A673 (cell line): ENCODE measurements around the gene KMT5B. TPM values are rescaled to one million over a fixed set of nuclear protein-coding genes. Genes with fewer than 3 reads are reported as not detected.
A peak's percentile ranks its signal among the peaks of the same experiment; 100 is the strongest.

ENCODE experiments used
- BruUV-seq: library from RNA; stranded (reverse); fragments of 400-500 nt; replicated peaks from 2 replicates; lab custom pipeline; 2021; lab: Mats Ljungman, UMichigan
- CTCF ChIA-PET: fragments of 300-600 bp; sonication (Branson Sonifier 250); formaldehyde crosslinking; loops from one replicate; lab custom pipeline; 2022; ENCODE audit warnings: antibody characterized with exemption; lab: Charles Lee
- POLR2A ChIA-PET: fragments of 300-600 bp; sonication (Branson Sonifier 250); formaldehyde crosslinking; loops from one replicate; lab custom pipeline; 2022; ENCODE audit warnings: antibody characterized with exemption; ENCODE audit not compliant: low non-redundant PET; lab: Charles Lee
- DNase-seq: peaks from one replicate; pipeline ENCODE4 v3.0.0-alpha.2; 2015; ENCODE audit warnings: low spot score
- H3K27ac ChIP-seq: fragments of 200-600 bp; sonication (generic); 2 replicates; pipeline ENCODE4 v1.5.1; 2016; ENCODE audit warnings: mixed run types, low read depth, mild to moderate bottlenecking, mixed read lengths, antibody characterized with exemption, low read length; ENCODE audit not compliant: poor library complexity, severe bottlenecking
- H3K27me3 ChIP-seq: fragments of 200-600 bp; sonication (generic); replicated peaks from 2 replicates; pipeline ENCODE4 v1.6.1; 2017; ENCODE audit warnings: mixed run types, low read depth, mild to moderate bottlenecking, mixed read lengths, antibody characterized with exemption, low read length; ENCODE audit not compliant: insufficient read depth, poor library complexity
- H3K36me3 ChIP-seq: fragments of 200-600 bp; sonication (generic); 2 replicates; pipeline ENCODE4 v1.6.1; 2016; ENCODE audit warnings: mixed run types, mild to moderate bottlenecking, mixed read lengths, antibody characterized with exemption, low read length; ENCODE audit not compliant: insufficient read depth, poor library complexity, severe bottlenecking
- H3K4me1 ChIP-seq: fragments of 200-600 bp; sonication (generic); 2 replicates; pipeline ENCODE4 v1.6.1; 2017; ENCODE audit warnings: mixed run types, mild to moderate bottlenecking, mixed read lengths, antibody characterized with exemption, low read length; ENCODE audit not compliant: insufficient read depth, poor library complexity, severe bottlenecking
- H3K4me3 ChIP-seq: fragments of 200-600 bp; sonication (generic); 2 replicates; pipeline ENCODE4 v1.5.1; 2016; ENCODE audit warnings: low read depth, mixed run types, mild to moderate bottlenecking, mixed read lengths, low read length; ENCODE audit not compliant: poor library complexity, severe bottlenecking
- H3K9me3 ChIP-seq: fragments of 200-600 bp; sonication (generic); 2 replicates; pipeline ENCODE4 v1.6.1; 2016; ENCODE audit warnings: mixed run types, low read depth, mild to moderate bottlenecking, mixed read lengths, antibody characterized with exemption, low read length; ENCODE audit not compliant: poor library complexity, severe bottlenecking
- EZH2 ChIP-seq: fragments of 200-600 bp; sonication (generic); IDR thresholded peaks from 2 replicates; pipeline ENCODE4 v1.6.1; 2017; ENCODE audit warnings: borderline replicate concordance, low read depth, mild to moderate bottlenecking, mixed read lengths, antibody characterized with exemption, low read length; ENCODE audit not compliant: poor library complexity, severe bottlenecking
- intact Hi-C: fragments of 100-400 bp; cut with micrococcal nuclease; formaldehyde crosslinking; loops from one replicate; pipeline ENCODE4 v1.10.0; 2022; ENCODE audit not compliant: unreplicated experiment
- total RNA-seq: library from RNA; stranded (reverse); gene quantifications from 2 replicates; pipeline ENCODE4 v1.2.3, GENCODE V29; 2021
- TF ChIP-seq, protein P1 (sequence below): fragments of 300-800, 200-600 bp; sonication (generic); conservative IDR thresholded peaks from 2 replicates; pipeline ENCODE4 v1.5.1; 2017; ENCODE audit warnings: low read depth, mild to moderate bottlenecking, antibody characterized with exemption, low read length, moderate library complexity, mixed read lengths

The KMT5B gene
- total RNA-seq, 1 experiment from 2014 or later = 35.4 TPM

GRCh38 chr11:68258363-68258765 lies 45.3 kb upstream of the KMT5B start:
- no TSS peak for BruUV-seq
- CTCF ChIA-PET = interaction anchor here (0.8 kb wide), 1 partner anchor 540 kb away, joined by 3 read pairs; no protein-coding TSS in a partner anchor
- Histone ChIP-seq H3K27me3 (no peaks in the 10 kb centered on the region), H3K36me3 (peaks cover 16% of the 10 kb centered on the region), H3K4me1 (peaks cover 17% of the 10 kb centered on the region), H3K27ac (no peak overlapping the region), H3K9me3 (no peaks in the 10 kb centered on the region), H3K4me3 (no peak overlapping the region)
- TF ChIP-seq, protein P1, sequence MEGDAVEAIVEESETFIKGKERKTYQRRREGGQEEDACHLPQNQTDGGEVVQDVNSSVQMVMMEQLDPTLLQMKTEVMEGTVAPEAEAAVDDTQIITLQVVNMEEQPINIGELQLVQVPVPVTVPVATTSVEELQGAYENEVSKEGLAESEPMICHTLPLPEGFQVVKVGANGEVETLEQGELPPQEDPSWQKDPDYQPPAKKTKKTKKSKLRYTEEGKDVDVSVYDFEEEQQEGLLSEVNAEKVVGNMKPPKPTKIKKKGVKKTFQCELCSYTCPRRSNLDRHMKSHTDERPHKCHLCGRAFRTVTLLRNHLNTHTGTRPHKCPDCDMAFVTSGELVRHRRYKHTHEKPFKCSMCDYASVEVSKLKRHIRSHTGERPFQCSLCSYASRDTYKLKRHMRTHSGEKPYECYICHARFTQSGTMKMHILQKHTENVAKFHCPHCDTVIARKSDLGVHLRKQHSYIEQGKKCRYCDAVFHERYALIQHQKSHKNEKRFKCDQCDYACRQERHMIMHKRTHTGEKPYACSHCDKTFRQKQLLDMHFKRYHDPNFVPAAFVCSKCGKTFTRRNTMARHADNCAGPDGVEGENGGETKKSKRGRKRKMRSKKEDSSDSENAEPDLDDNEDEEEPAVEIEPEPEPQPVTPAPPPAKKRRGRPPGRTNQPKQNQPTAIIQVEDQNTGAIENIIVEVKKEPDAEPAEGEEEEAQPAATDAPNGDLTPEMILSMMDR = no peak
- TF ChIP-seq EZH2 = no peak
- no peak for DNase-seq
- intact Hi-C loops = no loop called here
- POLR2A ChIA-PET = no interaction called here

GRCh38 chr11:68257477-68258362 lies 44.6 kb upstream of the KMT5B start:
- H3K27ac ChIP-seq = no peak overlapping the region
- DNase-seq = peak; percentile 95
- TF ChIP-seq, protein P1 = peak; percentile 85
- no peak for TF ChIP-seq EZH2
- intact Hi-C loops = loop anchor here (1.0 to 2.0 kb wide), 3 partner anchors 40 to 189 kb away; no protein-coding TSS in a partner anchor
- H3K36me3 ChIP-seq = peaks cover 13% of the 10 kb centered on the region
- POLR2A ChIA-PET = no interaction called here
- CTCF ChIA-PET = interaction anchor here (0.6 to 1.2 kb wide), 7 partner anchors 11 to 540 kb away, joined by 3 to 7 read pairs (median 5); no protein-coding TSS in a partner anchor
- no peaks in the 10 kb centered on the region for H3K9me3 ChIP-seq
- no TSS peak for BruUV-seq
- H3K27me3 ChIP-seq = no peaks in the 10 kb centered on the region
- no peak overlapping the region for H3K4me3 ChIP-seq
- H3K4me1 ChIP-seq = peaks cover 17% of the 10 kb centered on the region

GRCh38 chr11:68256331-68256741 lies 43.2 kb upstream of the KMT5B start:
- no TSS peak for BruUV-seq
- ChIA-PET CTCF (no interaction called here), POLR2A (no interaction called here)
- intact Hi-C loops = loop anchor here (2.0 kb wide), 1 partner anchor 128 kb away; no protein-coding TSS in a partner anchor
- no peak for TF ChIP-seq EZH2
- TF ChIP-seq, protein P1 = no peak
- DNase-seq = peak; percentile 49
- H3K4me1 ChIP-seq = peaks cover 17% of the 10 kb centered on the region
- H3K4me3 ChIP-seq = no peak overlapping the region
- H3K9me3 ChIP-seq = no peaks in the 10 kb centered on the region
- H3K27ac ChIP-seq = no peak overlapping the region
- H3K36me3 ChIP-seq = no peaks in the 10 kb centered on the region
- no peaks in the 10 kb centered on the region for H3K27me3 ChIP-seq
